B cell (primary cell): ENCODE results near the gene SLC24A4.

Source experiments
- EZH2 ChIP-seq: IDR thresholded peaks from 2 replicates; pipeline ENCODE4 v1.6.1; 2012; ENCODE audit warnings: borderline replicate concordance, low read depth, mild to moderate bottlenecking, moderate library complexity, low read length; ENCODE audit not compliant: insufficient read depth, poor library complexity, severe bottlenecking
- TF ChIP-seq, protein P1 (sequence below): fragments of 200-600 bp; IDR thresholded peaks from one replicate; pipeline ENCODE4 v1.8.0; 2022; ENCODE audit warnings: antibody characterized with exemption, mild to moderate bottlenecking

DNA sequence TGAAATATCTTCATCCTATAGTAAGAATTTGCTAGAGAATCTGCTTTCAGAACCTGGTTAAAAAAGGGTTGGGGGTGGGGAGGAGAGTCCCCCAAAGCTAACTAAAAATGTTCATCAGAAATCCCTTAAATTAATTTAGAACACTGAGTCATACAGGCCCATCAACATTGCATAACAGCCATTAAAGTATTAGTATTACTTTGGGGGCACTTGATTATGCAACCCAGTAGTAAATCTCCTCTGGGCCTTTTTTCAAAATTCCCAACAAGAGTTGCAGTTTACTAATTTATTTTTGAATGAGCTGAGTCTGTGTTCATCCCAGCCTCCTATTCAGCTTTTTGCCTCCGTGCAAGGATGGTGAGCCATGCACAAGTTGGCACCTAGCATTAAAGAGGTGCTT, 8.8 kb upstream of the SLC24A4 start:
- TF ChIP-seq, protein P1, sequence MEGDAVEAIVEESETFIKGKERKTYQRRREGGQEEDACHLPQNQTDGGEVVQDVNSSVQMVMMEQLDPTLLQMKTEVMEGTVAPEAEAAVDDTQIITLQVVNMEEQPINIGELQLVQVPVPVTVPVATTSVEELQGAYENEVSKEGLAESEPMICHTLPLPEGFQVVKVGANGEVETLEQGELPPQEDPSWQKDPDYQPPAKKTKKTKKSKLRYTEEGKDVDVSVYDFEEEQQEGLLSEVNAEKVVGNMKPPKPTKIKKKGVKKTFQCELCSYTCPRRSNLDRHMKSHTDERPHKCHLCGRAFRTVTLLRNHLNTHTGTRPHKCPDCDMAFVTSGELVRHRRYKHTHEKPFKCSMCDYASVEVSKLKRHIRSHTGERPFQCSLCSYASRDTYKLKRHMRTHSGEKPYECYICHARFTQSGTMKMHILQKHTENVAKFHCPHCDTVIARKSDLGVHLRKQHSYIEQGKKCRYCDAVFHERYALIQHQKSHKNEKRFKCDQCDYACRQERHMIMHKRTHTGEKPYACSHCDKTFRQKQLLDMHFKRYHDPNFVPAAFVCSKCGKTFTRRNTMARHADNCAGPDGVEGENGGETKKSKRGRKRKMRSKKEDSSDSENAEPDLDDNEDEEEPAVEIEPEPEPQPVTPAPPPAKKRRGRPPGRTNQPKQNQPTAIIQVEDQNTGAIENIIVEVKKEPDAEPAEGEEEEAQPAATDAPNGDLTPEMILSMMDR, result no peak
- TF ChIP-seq EZH2, result no peak
